Right lobe of liver (tissue), 6 donors: Measurements from ENCODE around the gene SBF2. TPM values are rescaled to one million over a fixed set of nuclear protein-coding genes. Genes with fewer than 3 reads are reported as not detected.

Experiments
- ATAC-seq, 4 donors: fragments of 200-7000 bp; cut with Tn5 transposase; one replicate each; pipeline ENCODE4 v1.9.1; 2020; ENCODE audit warnings: mild to moderate bottlenecking in 4 of 4, moderate library complexity in 4 of 4
- DNase-seq, 3 donors: peaks; one replicate each; pipeline ENCODE4 v3.0.0-alpha.2; 2020
- H3K27ac ChIP-seq, 3 donors: fragments of 200-600 bp; one replicate each; pipeline ENCODE4 v1.8.0; 2022
- H3K27me3 ChIP-seq, 2 donors: fragments of 200-600 bp; one replicate each; pipeline ENCODE4 v1.8.0; 2022
- H3K36me3 ChIP-seq, 4 donors: fragments of 200-600 bp; sonication (generic) in 1 of 4; one replicate each; pipeline versions ENCODE4 v1.5.1 to v1.8.0; 2017 to 2022; ENCODE audit warnings: control low read depth in 1 of 4
- H3K4me1 ChIP-seq, 4 donors: fragments of 200-600 bp; sonication (generic) in 1 of 4; one replicate each; pipeline versions ENCODE4 v1.5.1 to v1.8.0; 2017 to 2022; ENCODE audit warnings: control low read depth in 1 of 4
- H3K4me3 ChIP-seq, 3 donors: fragments of 200-600 bp; one replicate each; pipeline ENCODE4 v1.8.0; 2022
- H3K9me3 ChIP-seq, 4 donors: fragments of 200-600 bp; sonication (generic) in 1 of 4; one replicate each; pipeline versions ENCODE4 v1.5.1 to v1.8.0; 2017 to 2022; ENCODE audit warnings: control low read depth in 1 of 4
- POLR2A ChIP-seq: fragments of 450-650 bp; IDR thresholded peaks from one replicate; pipeline ENCODE4 v1.6.1; 2017; ENCODE audit warnings: antibody characterized with exemption, mild to moderate bottlenecking
- WGBS: methylation state at CpG from one replicate; pipeline ENCODE4 v1.1.6; 2018; ENCODE audit warnings: low coverage, low lambda C conversion rate; ENCODE audit not compliant: insufficient coverage; ENCODE audit errors: missing lambda C conversion rate; 5-methylcytosine and 5-hydroxymethylcytosine counted together
- intact Hi-C, 2 donors: fragments of 100-400 bp; cut with DNase I; formaldehyde crosslinking; loops; one replicate each; pipeline versions ENCODE4 v1.11.2 to v1.14.1; 2022
- total RNA-seq, 6 experiments: library from RNA; depleted of rRNA in 2 of 6; stranded (reverse); fragments of >200 nt in 2 of 6; fragmentation: NEBNext Ultra II Directional in 3 of 6; extraction: Animal tissue kit (Norgen Biotek cat#: 25700) in 3 of 6; gene quantifications; one replicate each; pipeline versions ENCODE4 v1.1.0 to v1.2.4, GENCODE V29; 2016 to 2023
- TF ChIP-seq, protein P1 (sequence below), 4 donors: fragments of 200-600 bp in 3 of 4; fragments of 450-650 bp in 1 of 4; IDR thresholded peaks; one replicate each; pipeline versions ENCODE4 v1.5.1 to v1.8.0; 2016 to 2022; ENCODE audit warnings: antibody characterized with exemption in 4 of 4, mild to moderate bottlenecking in 2 of 4
- donor health status: DM: no; HTN: yes; CAD: no.
- donor health status: DM: no; HTN: no; CAD: no.
- donor health status: DM: no; HTN: no; CAD: no.
- donor health status: DM: no; HTN: yes; CAD: no.
- donor health status: DM: no; HTN: yes; CAD: no.

Gene SBF2
- total RNA-seq, 6 experiments from 2014 or later, result 13.7 to 28.4 (median 21.3) TPM

DNA sequence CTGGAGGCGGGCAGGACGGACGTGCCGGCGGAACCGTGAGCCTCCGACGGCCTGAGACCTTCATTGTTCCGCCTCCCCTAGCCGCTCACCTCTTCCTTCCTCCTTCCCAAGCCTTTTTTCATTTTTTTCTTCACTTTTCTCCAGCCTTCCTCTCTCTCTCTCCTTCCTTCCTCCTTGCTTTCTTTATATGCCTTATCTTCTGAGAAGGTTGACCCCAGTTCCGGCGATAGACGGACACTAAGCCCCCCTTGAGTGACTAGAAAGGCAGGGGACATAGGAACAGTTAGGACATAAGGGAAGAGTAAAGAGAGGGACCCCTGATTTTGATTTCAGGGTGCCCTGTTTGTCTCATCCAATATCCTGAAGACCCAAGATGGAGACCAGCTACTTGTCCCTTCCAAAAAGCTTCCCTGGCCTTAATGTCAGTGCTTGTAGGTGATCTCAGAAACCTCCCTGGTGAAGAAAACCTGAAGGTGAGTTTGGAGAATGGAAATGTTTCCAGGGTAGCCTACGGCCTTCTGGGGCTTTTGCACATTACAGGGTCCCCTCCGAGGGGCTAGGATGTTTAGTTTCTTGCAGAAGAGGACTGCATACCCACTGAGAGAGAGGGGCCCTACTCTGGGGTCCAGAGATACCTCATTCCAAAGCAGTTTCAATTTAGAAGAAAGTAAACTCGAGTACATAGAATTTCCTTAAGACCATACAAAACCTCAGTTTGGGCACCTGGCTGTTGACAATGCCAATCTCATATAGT lies 14.4 kb upstream of the SBF2 start:
- ATAC-seq (no peak), DNase-seq (no peak)
- Histone ChIP-seq H3K36me3 (no peaks in the 10 kb centered on the region), H3K4me3 (peak overlapping the region; percentile 66 to 73 (median 72)), H3K27ac (peak overlapping the region; percentile 82 to 91 (median 88)), H3K9me3 (no peaks in the 10 kb centered on the region), H3K4me1 (peaks cover 0 to 35% (median 12%) of the 10 kb centered on the region in 4 donors), H3K27me3 (no peaks in the 10 kb centered on the region)
- intact Hi-C loops, result no loop called here
- no peak for TF ChIP-seq POLR2A
- TF ChIP-seq, protein P1, sequence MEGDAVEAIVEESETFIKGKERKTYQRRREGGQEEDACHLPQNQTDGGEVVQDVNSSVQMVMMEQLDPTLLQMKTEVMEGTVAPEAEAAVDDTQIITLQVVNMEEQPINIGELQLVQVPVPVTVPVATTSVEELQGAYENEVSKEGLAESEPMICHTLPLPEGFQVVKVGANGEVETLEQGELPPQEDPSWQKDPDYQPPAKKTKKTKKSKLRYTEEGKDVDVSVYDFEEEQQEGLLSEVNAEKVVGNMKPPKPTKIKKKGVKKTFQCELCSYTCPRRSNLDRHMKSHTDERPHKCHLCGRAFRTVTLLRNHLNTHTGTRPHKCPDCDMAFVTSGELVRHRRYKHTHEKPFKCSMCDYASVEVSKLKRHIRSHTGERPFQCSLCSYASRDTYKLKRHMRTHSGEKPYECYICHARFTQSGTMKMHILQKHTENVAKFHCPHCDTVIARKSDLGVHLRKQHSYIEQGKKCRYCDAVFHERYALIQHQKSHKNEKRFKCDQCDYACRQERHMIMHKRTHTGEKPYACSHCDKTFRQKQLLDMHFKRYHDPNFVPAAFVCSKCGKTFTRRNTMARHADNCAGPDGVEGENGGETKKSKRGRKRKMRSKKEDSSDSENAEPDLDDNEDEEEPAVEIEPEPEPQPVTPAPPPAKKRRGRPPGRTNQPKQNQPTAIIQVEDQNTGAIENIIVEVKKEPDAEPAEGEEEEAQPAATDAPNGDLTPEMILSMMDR (IDR thresholded peaks at IDR 0.05), result no peak
- 7% methylated on average over 14 of the region's 16 CpGs for WGBS

DNA sequence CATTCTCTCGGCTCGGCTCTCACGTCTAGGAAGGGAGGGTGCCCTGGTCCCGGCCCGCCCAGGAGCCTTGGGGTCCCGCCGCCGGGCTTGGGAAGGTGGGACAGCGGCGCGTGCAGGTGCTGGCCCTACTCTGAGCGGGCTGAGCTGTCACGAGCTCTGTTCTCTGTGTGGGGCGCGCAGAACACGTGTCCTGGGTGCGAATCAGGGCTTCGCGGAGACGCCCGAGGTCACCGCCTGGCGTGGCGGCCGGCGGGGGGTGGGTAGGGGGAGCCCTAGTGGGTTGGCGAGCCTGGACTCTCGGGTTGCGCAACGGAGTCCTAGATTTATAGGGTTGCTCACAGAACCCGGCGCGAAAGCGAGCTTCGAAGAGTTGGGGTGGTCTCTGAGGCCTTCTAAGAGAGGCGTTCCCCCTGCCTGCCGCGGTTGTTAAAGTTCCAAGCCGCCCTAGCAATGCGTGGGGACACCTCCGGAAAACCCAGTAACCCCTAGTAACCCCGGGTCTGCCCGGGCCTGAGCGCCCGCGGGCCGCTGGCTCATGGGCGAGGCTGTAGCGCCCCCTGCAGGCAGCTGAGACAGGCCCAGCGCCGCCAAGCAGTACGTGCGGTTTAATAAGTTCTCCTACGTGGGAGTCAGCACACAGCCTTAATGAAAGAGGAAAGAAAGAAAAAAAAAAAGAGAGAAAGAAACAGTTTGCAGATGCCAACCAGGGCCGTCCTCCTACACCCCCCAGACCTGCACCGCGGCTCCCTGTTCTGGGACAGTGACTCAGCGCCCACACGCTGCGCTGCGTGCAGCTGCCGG lies 13.6 kb upstream of the SBF2 start:
- no peaks in the 10 kb centered on the region for H3K27me3 ChIP-seq
- H3K27ac ChIP-seq, result peak overlapping the region; percentile 82 to 91 (median 88)
- peak overlapping the region; percentile 66 to 73 (median 72) for H3K4me3 ChIP-seq
- DNase-seq (peak; percentile 88 to 93 (median 90)), ATAC-seq (peak; percentile 50 to 64 (median 57))
- TF ChIP-seq, protein P1 (IDR thresholded peaks at IDR 0.05), result peak; percentile 98 to 99 (median 98)
- peak; percentile 54 for TF ChIP-seq POLR2A
- intact Hi-C loops, result no loop called here
- H3K4me1 ChIP-seq, result peaks cover 0 to 35% (median 12%) of the 10 kb centered on the region in 4 donors
- H3K9me3 ChIP-seq, result no peaks in the 10 kb centered on the region
- WGBS, result 0% methylated on average over 53 of the region's 62 CpGs
- H3K36me3 ChIP-seq, result no peaks in the 10 kb centered on the region

DNA sequence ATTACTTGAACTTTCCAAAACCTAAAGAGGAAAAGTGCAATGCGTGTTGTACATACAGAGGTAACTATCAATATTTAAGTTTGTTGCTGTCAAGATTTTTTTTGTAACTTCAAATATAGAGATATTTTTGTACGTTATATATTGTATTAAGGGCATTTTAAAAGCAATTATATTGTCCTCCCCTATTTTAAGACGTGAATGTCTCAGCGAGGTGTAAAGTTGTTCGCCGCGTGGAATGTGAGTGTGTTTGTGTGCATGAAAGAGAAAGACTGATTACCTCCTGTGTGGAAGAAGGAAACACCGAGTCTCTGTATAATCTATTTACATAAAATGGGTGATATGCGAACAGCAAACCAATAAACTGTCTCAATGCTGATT lies 13.0 kb upstream of the SBF2 start:
- peak overlapping the region; percentile 82 to 91 (median 88) for H3K27ac ChIP-seq

More for the DNA sequence above, 13.0 kb upstream of the SBF2 start:
- Histone ChIP-seq H3K9me3 (no peaks in the 10 kb centered on the region), H3K36me3 (no peaks in the 10 kb centered on the region), H3K4me1 (peaks cover 0 to 38% (median 14%) of the 10 kb centered on the region in 4 donors), H3K27me3 (no peaks in the 10 kb centered on the region), H3K4me3 (peak overlapping the region; percentile 66 to 73 (median 72))
- WGBS, result 6% methylated on average over 9 of the region's 9 CpGs
- no peak for TF ChIP-seq POLR2A
- TF ChIP-seq, protein P1 (IDR thresholded peaks at IDR 0.05), result no peak
- no peak for ATAC-seq
- intact Hi-C loops, result no loop called here
- no peak for DNase-seq
